ENCODE measurements around the gene SUSD4. TPM values are rescaled to one million over a fixed set of nuclear protein-coding genes. Genes with fewer than 3 reads are reported as not detected.

SUSD4 gene
- total and polyA plus RNA-seq, 2 of the 4 experiments (the other 2 are of a cell fraction), result 1.8 to 2.7 TPM

DNA sequence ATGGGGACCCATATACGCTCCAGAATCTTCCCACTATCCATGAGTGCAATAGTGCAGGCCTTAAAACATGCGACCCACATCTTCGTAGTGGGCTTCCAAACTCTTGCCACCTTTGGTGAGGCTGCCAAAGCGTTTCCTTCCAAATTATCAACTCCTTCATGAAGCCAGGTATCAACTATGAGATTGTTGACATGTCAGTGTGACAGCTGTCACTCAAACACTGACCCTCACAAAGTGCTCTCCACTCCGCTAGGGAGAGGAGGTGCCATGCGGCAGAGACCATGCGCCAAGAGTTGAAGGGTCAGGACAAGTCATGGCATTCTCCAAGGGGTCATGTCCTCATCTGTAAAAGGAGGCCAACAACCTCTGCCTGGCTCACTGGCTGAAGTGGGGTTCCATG is 103.3 kb downstream of the SUSD4 start:
- TF ChIP-seq MAZ (IDR thresholded peaks at IDR 0.05; ENCODE audit: borderline replicate concordance, low read depth, low read length) (no peak), MXI1 (IDR thresholded peaks at IDR 0.05; ENCODE audit: borderline replicate concordance, low read depth, low read length) (no peak), BHLHE40 (IDR thresholded peaks at IDR 0.05; ENCODE audit: low read depth, low read length) (no peak), RCOR1 (IDR thresholded peaks at IDR 0.05; ENCODE audit: insufficient replicate concordance, low read length) (no peak)
- no peak overlapping the region for H2BK15ac ChIP-seq (ENCODE audit: low read depth, low read length)
- dilution Hi-C loops (cut with HindIII; ENCODE audit: low sequenced_read_pairs, unreplicated experiment) (no loop called here), intact Hi-C loops (cut with micrococcal nuclease) (no loop called here), in situ Hi-C loops (cut with MboI; ENCODE audit: low sequenced_read_pairs) (no loop called here)
- H2AFZ ChIP-seq (replicated peaks; ENCODE audit: low read length, poor library complexity), result no peak overlapping the region
- H2AK5ac ChIP-seq (ENCODE audit: low read depth, low read length), result no peak overlapping the region
- no peak overlapping the region for H2BK5ac ChIP-seq (ENCODE audit: low read depth, low read length, poor library complexity, severe bottlenecking)
- no peaks in the 10 kb centered on the region for H3K79me1 ChIP-seq (ENCODE audit: low read depth in 1 of 2, low read length in 2 of 2)
- H3K4me2 ChIP-seq (ENCODE audit: low read depth, low read length), result no peak overlapping the region
- no peak overlapping the region for H3K4ac ChIP-seq (ENCODE audit: low read depth, low read length)
- H3K23ac ChIP-seq (ENCODE audit: low read depth, low read length), result no peak overlapping the region
- H3K56ac ChIP-seq (ENCODE audit: extremely low read depth, insufficient read depth, low read length), result no peak overlapping the region
- no TSS peak for BruUV-seq (replicated peaks)
- ChIA-PET CTCF (no interaction called here), POLR2A (ENCODE audit: unreplicated experiment) (no interaction called here)
- no peaks in the 10 kb centered on the region for H3K9me3 ChIP-seq (ENCODE audit: control insufficient read depth, insufficient read depth, low read length)
- no peak overlapping the region for H3K14ac ChIP-seq (replicated peaks; ENCODE audit: low read depth, low read length)
- no peaks in the 10 kb centered on the region for H3K4me1 ChIP-seq (ENCODE audit: control insufficient read depth, insufficient read depth, low read length)
- 80% methylated on average over 1 of the region's 7 CpGs; no CpG with 5 or more reads in 1 of the 2 experiments for WGBS, 2 experiments (ENCODE audit: extremely low coverage in 2 of 2, insufficient read length in 1 of 2)
- no peaks in the 10 kb centered on the region for H3K36me3 ChIP-seq (ENCODE audit: control insufficient read depth, insufficient read depth, low read length)
- no peak overlapping the region for H3K18ac ChIP-seq (ENCODE audit: low read depth, low read length)
- no peak overlapping the region for H3K4me3 ChIP-seq (ENCODE audit: insufficient read depth, low read depth, low read length)
- ATAC-seq (ENCODE audit: low read depth) (no peak), DNase-seq (no peak)
- H3K27me3 ChIP-seq (ENCODE audit: control insufficient read depth, insufficient read depth, low read length), result peaks cover 23% of the 10 kb centered on the region
- H4K5ac ChIP-seq (ENCODE audit: low read depth, low read length), result no peak overlapping the region
- H4K8ac ChIP-seq (ENCODE audit: low read depth in 2 of 2, low read length in 2 of 2), result no peak overlapping the region
- H3K9me1 ChIP-seq (ENCODE audit: insufficient read depth, low read length), result no peaks in the 10 kb centered on the region
- no peak overlapping the region for H2BK20ac ChIP-seq (ENCODE audit: low read depth, low read length)
- no peaks in the 10 kb centered on the region for H4K20me1 ChIP-seq (ENCODE audit: insufficient read depth, low read length)
- no peak overlapping the region for H4K91ac ChIP-seq (ENCODE audit: insufficient read depth, low read depth, low read length)
- H3K27ac ChIP-seq (ENCODE audit: insufficient read depth, low read length), result no peak overlapping the region
- no peak overlapping the region for H2AK9ac ChIP-seq (replicated peaks; ENCODE audit: low read depth, low read length, poor library complexity)
- no peak overlapping the region for H3K9ac ChIP-seq (ENCODE audit: low read depth, low read length)
- H2BK120ac ChIP-seq (ENCODE audit: low read depth, low read length), result no peak overlapping the region
